ENCODE results near the gene SLC25A1.

DNA sequence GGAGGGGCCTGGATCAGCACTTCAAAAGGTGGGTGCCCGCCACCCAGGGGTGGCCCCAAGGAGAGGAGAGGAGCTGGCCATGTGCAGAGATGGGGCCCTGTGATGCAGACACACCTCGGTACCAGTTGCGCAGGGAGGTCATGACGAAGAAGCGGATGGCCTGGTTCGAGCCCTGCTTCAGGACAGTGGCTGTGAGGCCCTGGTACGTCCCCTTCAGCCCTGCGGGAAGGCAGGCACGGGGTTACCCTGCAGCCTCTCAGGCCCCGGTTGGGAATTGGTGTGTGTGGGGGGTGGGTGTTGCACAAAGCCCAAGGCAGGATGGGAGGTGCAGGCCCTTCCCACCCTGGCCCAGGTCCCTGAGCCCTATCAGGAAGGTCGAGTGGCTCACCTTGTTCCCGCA lies 1.8 kb downstream of the SLC25A1 start:
- TF ChIP-seq EP300 (IDR thresholded peaks at IDR 0.05; ENCODE audit: borderline replicate concordance in 1 of 2, low read depth in 2 of 2, low read length in 2 of 2) (no peak), YY1 (IDR thresholded peaks at IDR 0.05; ENCODE audit: low read depth, low read length) (no peak), TAF1 (IDR thresholded peaks at IDR 0.05; ENCODE audit: low read depth, low read length) (no peak), CTCF (IDR thresholded peaks at IDR 0.05; ENCODE audit: control extremely low read depth in 1 of 3, insufficient read depth in 1 of 3, low read depth in 1 of 3, low read length in 3 of 3) (no peak), POLR2AphosphoS5 (IDR thresholded peaks at IDR 0.05; ENCODE audit: low read depth, low read length) (no peak; the same call in 1 of the 2 replicates), EZH2 (IDR thresholded peaks at IDR 0.05; ENCODE audit: low read depth, low read length, severe bottlenecking) (no peak), TAF7 (optimal IDR thresholded peaks at IDR 0.05; ENCODE audit: borderline replicate concordance, low read depth, low read length) (no peak), SP2 (IDR thresholded peaks at IDR 0.05; ENCODE audit: low read length) (no peak)

Measured in H1 (cell line).